NCI-H2196 treated with DMSO at 0.1 percent for 48 hours (cell line): ENCODE data around the gene KLHL7.
"Not testable (repeated sequence)": the region's sequence is repeated elsewhere in the genome, so short reads cannot be mapped to it uniquely, and the experiment has no call there.

Source experiments
- DNase-seq: peaks from one replicate; lab custom pipeline; 2025; ENCODE audit not compliant: unreplicated experiment; lab: John Stamatoyannopoulos, UW

Gene KLHL7

DNA sequence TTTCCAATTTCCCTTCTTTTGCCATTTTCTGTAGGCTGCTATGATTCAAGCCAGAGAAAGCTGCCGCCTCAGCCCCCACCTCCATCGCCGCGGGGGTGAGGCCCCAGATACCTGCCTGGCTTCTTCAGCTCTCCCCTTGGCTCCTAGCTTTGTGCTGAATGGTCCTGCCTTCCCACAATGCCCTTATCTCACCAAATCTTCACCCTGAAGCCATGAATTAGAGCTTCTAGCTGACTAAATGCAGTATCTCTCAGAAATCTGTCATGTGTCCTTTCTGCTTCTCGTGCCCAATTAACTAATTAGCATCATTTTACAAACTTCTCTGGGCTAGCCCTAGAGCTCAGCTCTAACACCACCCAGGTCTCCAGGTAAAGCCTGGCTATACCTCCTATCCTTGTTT lies 108.8 kb downstream of the KLHL7 start:
- no peak for DNase-seq

- DNase-seq: no peak
Observed at GRCh38 chr7:23214938-23215337, 109.4 kb downstream of the KLHL7 start.

DNA sequence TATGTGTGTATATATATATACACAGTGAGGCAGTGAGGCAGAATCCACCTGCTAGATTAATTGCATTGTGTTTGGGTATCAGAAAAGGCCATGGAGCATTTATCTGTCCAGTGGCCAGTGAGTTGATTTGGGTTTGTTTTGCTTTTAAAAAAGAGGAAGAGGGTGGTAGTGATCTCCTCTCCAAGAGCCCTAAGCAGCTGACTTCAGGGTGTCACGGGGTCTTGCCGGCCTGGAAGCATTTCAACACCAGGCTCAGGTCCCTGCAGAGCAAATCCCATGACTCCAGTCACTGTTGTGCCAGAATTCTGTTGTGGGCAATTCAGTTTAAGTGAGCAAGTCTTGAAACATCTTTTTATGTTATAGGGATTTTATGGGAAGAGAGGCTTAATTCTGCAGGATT lies 110.4 kb downstream of the KLHL7 start:
- DNase-seq: no peak

- no peak for DNase-seq
Observed at GRCh38 chr7:23218196-23218595, 112.6 kb downstream of the KLHL7 start.

- no peak for DNase-seq
Observed at GRCh38 chr7:23220690-23221305, 115.2 kb downstream of the KLHL7 start.

DNA sequence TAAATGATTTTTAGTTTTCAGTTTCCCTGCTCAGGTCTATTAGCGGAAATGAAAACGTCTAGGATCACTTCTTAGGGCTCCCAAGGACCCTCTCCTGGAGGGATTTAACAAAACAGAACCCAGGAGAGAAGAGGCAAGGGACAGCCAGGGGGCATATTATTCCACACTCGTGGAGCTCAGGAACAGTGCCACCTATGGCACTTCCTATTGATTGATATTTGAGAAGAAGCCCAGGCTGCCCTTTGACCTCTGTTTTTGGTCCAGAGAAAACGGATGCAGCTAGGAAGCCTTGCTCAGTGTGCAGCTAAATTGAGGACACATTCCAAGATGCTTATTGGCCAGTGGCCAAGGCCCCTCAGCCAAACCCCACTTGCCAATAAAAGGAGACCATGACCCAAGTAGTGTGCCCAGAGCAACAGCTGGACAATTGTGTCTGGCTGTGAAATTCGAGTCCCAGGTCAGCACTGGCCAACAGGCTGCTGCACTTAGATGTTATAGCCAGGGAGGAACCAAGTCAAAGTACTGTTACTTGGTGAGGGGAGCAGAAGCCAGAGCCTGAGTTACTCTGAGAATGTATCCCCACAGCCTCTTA lies 117.0 kb downstream of the KLHL7 start:
- no peak for DNase-seq

GRCh38 chr7:23224364-23224763 lies 118.8 kb downstream of the KLHL7 start:
- DNase-seq: not testable (repeated sequence)

GRCh38 chr7:23226844-23227450 lies 121.4 kb downstream of the KLHL7 start:
- DNase-seq: no peak
